Subcutaneous abdominal adipose tissue (tissue), 5 donors: ENCODE data around the gene P2RX6.
A peak's percentile ranks its signal among the peaks of the same experiment; 100 is the strongest.
"Not testable (repeated sequence)": the region's sequence is repeated elsewhere in the genome, so short reads cannot be mapped to it uniquely, and the experiment has no call there.

Experiments
- H3K27ac ChIP-seq: one replicate; pipeline ENCODE4 v1.7.0; 2013; ENCODE audit warnings: low read depth, mild to moderate bottlenecking, inconsistent platforms, low read length, moderate library complexity
- H3K27me3 ChIP-seq, 5 donors: one replicate each; pipeline ENCODE4 v1.7.0; 2013; ENCODE audit warnings: low read length in 5 of 5, inconsistent platforms in 1 of 5; ENCODE audit not compliant: control insufficient read depth in 5 of 5, insufficient read depth in 4 of 5
- H3K36me3 ChIP-seq, 5 donors: one replicate each; pipeline ENCODE4 v1.7.0; 2013; ENCODE audit warnings: low read length in 5 of 5; ENCODE audit not compliant: control insufficient read depth in 5 of 5, insufficient read depth in 5 of 5
- H3K4me1 ChIP-seq, 5 donors: one replicate each; pipeline ENCODE4 v1.7.0; 2013; ENCODE audit warnings: low read length in 5 of 5, mild to moderate bottlenecking in 3 of 5, moderate library complexity in 1 of 5; ENCODE audit not compliant: control insufficient read depth in 5 of 5, insufficient read depth in 5 of 5
- H3K4me3 ChIP-seq, 5 donors: one replicate each; pipeline ENCODE4 v1.7.0; 2013; ENCODE audit warnings: low read length in 5 of 5, low read depth in 1 of 5
- H3K9ac ChIP-seq, 5 donors: one replicate each; pipeline ENCODE4 v1.7.0; 2013; ENCODE audit warnings: low read length in 5 of 5, mild to moderate bottlenecking in 4 of 5, moderate library complexity in 3 of 5
- H3K9me3 ChIP-seq, 5 donors: one replicate each; pipeline ENCODE4 v1.7.0; 2013; ENCODE audit warnings: low read length in 5 of 5; ENCODE audit not compliant: control insufficient read depth in 5 of 5
- donor health status: healthy.
- donor health status: healthy.
- donor health status: healthy.
- donor health status: healthy.
- donor health status: healthy.

Gene P2RX6

GRCh38 chr22:21045585-21046294 lies 30.8 kb downstream of the P2RX6 start, which contains the start of gene LRRC74B:
Gene LRRC74B (plus strand): TSS chr22:21045946. CDS start chr22:21045987, 41 bp downstream.
- no peaks in the 10 kb centered on the region for H3K36me3 ChIP-seq
- no peaks in the 10 kb centered on the region for H3K27me3 ChIP-seq
- no peaks in the 10 kb centered on the region for H3K9me3 ChIP-seq
- H3K27ac ChIP-seq = no peak within 1 kb of the TSS
- H3K9ac ChIP-seq = peak within 1 kb of the TSS in 2 of 5 donors; percentile 40 to 52
- peaks cover 3 to 25% (median 21%) of the 10 kb centered on the region in 5 donors for H3K4me1 ChIP-seq
- peak within 1 kb of the TSS; percentile 59 to 81 (median 64) for H3K4me3 ChIP-seq

GRCh38 chr22:21047035-21047661 lies 32.2 kb downstream of the P2RX6 start:
- H3K9ac ChIP-seq = no peak overlapping the region
- no peaks in the 10 kb centered on the region for H3K36me3 ChIP-seq
- peaks cover 3 to 25% (median 21%) of the 10 kb centered on the region in 5 donors for H3K4me1 ChIP-seq
- no peak overlapping the region for H3K27ac ChIP-seq
- no peak overlapping the region for H3K4me3 ChIP-seq
- H3K9me3 ChIP-seq = no peaks in the 10 kb centered on the region
- no peaks in the 10 kb centered on the region for H3K27me3 ChIP-seq

GRCh38 chr22:21047730-21048129 lies 32.8 kb downstream of the P2RX6 start:
- H3K36me3 ChIP-seq = no peaks in the 10 kb centered on the region
- peaks cover 0 to under 1% (median 0%) of the 10 kb centered on the region in 5 donors for H3K27me3 ChIP-seq
- no peak overlapping the region for H3K4me3 ChIP-seq
- peaks cover 3 to 25% (median 21%) of the 10 kb centered on the region in 5 donors for H3K4me1 ChIP-seq
- H3K27ac ChIP-seq = no peak overlapping the region
- H3K9ac ChIP-seq = no peak overlapping the region
- H3K9me3 ChIP-seq = no peaks in the 10 kb centered on the region

- not testable (repeated sequence) for H3K36me3 ChIP-seq, H3K9me3 ChIP-seq, H3K4me3 ChIP-seq, H3K27me3 ChIP-seq, H3K27ac ChIP-seq, H3K9ac ChIP-seq
- peaks cover 3 to 25% (median 21%) of the 10 kb centered on the region in 5 donors for H3K4me1 ChIP-seq
Measured at GRCh38 chr22:21048448-21048847, 33.5 kb downstream of the P2RX6 start.

GRCh38 chr22:21048965-21049364 lies 34.0 kb downstream of the P2RX6 start:
- H3K27me3 ChIP-seq, H3K36me3 ChIP-seq, H3K27ac ChIP-seq, H3K4me3 ChIP-seq, H3K9ac ChIP-seq, H3K9me3 ChIP-seq: not testable (repeated sequence)
- peaks cover 3 to 22% (median 21%) of the 10 kb centered on the region in 5 donors for H3K4me1 ChIP-seq

- no peaks in the 10 kb centered on the region for H3K9me3 ChIP-seq
- no peaks in the 10 kb centered on the region for H3K4me1 ChIP-seq
Measured at GRCh38 chr22:21051145-21051830, 36.3 kb downstream of the P2RX6 start.

GRCh38 chr22:21051831-21052400 lies 37.0 kb downstream of the P2RX6 start:
- no peaks in the 10 kb centered on the region for H3K9me3 ChIP-seq
- H3K27ac ChIP-seq = no peak overlapping the region
- no peak overlapping the region for H3K9ac ChIP-seq
- H3K36me3 ChIP-seq = no peaks in the 10 kb centered on the region
- H3K4me3 ChIP-seq = no peak overlapping the region
- H3K4me1 ChIP-seq = no peaks in the 10 kb centered on the region
- H3K27me3 ChIP-seq = peaks cover 1 to 18% (median 13%) of the 10 kb centered on the region in 5 donors

More at GRCh38 chr22:21051145-21051830, 36.3 kb downstream of the P2RX6 start:
- Histone ChIP-seq H3K27me3 (peaks cover 0 to 15% (median 11%) of the 10 kb centered on the region in 5 donors), H3K4me3 (no peak overlapping the region), H3K36me3 (no peaks in the 10 kb centered on the region), H3K9ac (no peak overlapping the region), H3K27ac (no peak overlapping the region)

DNA sequence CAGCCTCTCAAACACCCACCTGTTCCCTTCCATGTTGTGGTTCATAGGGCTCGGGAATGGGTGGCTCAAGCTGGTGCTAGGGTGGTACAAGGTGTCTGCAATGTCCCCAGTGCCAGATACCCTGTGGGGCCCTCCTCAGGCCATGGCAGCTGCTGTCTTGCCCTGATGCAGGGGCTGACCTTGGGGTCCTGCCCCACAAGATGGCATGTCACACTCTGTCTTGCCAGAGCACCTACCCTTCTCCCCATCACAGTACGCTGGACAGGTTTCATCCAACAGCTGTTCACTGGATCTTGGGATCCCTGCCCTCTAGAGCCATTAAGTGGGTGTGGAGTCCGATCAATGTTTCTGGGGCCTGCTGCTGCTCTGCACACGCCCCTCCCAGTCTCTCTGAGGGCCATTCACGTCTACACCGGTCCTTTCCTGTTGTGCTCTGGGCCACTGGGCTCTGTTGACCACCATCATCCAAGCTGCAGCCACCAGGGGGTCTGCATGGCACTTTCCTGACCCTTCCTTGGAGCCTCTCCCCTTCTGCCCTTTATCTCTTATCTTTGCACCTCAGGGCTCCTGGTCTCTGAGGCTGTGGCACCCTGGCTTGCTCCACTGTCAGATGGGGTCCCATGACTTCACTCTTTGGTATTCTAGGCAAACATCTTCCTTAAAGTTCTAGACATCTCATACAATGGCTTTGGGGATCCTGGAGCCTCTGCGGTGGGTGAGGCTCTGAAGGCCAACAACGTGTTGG lies 37.9 kb downstream of the P2RX6 start:
- Histone ChIP-seq H3K36me3 (no peaks in the 10 kb centered on the region), H3K27me3 (peaks cover 2 to 21% (median 15%) of the 10 kb centered on the region in 5 donors), H3K4me3 (no peak overlapping the region), H3K27ac (no peak overlapping the region), H3K9me3 (no peaks in the 10 kb centered on the region), H3K9ac (no peak overlapping the region), H3K4me1 (no peaks in the 10 kb centered on the region)

GRCh38 chr22:21054046-21054713 lies 39.2 kb downstream of the P2RX6 start:
- Histone ChIP-seq H3K27me3 (peaks cover 2 to 21% (median 15%) of the 10 kb centered on the region in 5 donors), H3K9ac (no peak overlapping the region), H3K27ac (no peak overlapping the region), H3K9me3 (no peaks in the 10 kb centered on the region), H3K36me3 (no peaks in the 10 kb centered on the region), H3K4me1 (no peaks in the 10 kb centered on the region), H3K4me3 (no peak overlapping the region)
